HEK293 (cell line): ENCODE measurements around the gene HOTAIR.

Experiments used
- HOXD13 ChIP-seq: sonication (generic); formaldehyde crosslinking; IDR thresholded peaks from 2 replicates; pipeline ENCODE4 v1.8.0; 2022; ENCODE audit warnings: missing genetic modification reagents, borderline replicate concordance
- KLF17 ChIP-seq: fragments of 450-650 bp; formaldehyde crosslinking; IDR thresholded peaks from 2 replicates; pipeline ENCODE4 v1.5.1; 2016; ENCODE audit warnings: missing biosample characterization, missing genetic modification characterization
- KLF7 ChIP-seq: fragments of 450-650 bp; formaldehyde crosslinking; IDR thresholded peaks from 2 replicates; pipeline ENCODE4 v1.5.1; 2016; ENCODE audit warnings: missing biosample characterization, missing genetic modification characterization, borderline replicate concordance
- KLF8 ChIP-seq: fragments of 450-650 bp; formaldehyde crosslinking; IDR thresholded peaks from 2 replicates; pipeline ENCODE4 v1.5.1; 2016; ENCODE audit warnings: missing biosample characterization, missing genetic modification characterization
- PRDM10 ChIP-seq: fragments of 450-650 bp; formaldehyde crosslinking; IDR thresholded peaks from 2 replicates; pipeline ENCODE4 v1.5.1; 2016; ENCODE audit warnings: missing biosample characterization, missing genetic modification characterization
- PRDM4 ChIP-seq: fragments of 450-650 bp; formaldehyde crosslinking; IDR thresholded peaks from 2 replicates; pipeline ENCODE4 v1.5.1; 2017; ENCODE audit warnings: missing biosample characterization, missing genetic modification characterization
- ZBTB10 ChIP-seq: fragments of 450-650 bp; formaldehyde crosslinking; IDR thresholded peaks from 2 replicates; pipeline ENCODE4 v1.5.1; 2016; ENCODE audit warnings: missing biosample characterization, missing genetic modification characterization
- ZBTB7A ChIP-seq: fragments of 450-650 bp; formaldehyde crosslinking; IDR thresholded peaks from 2 replicates; pipeline ENCODE4 v1.5.1; 2016; ENCODE audit warnings: low read depth, missing biosample characterization, missing genetic modification characterization
- ZNF391 ChIP-seq: fragments of 450-650 bp; formaldehyde crosslinking; IDR thresholded peaks from 2 replicates; pipeline ENCODE4 v1.5.1; 2016; ENCODE audit warnings: low read depth, missing biosample characterization, missing genetic modification characterization, borderline replicate concordance
- ZNF394 ChIP-seq: fragments of 450-650 bp; formaldehyde crosslinking; IDR thresholded peaks from 2 replicates; pipeline ENCODE4 v1.5.1; 2016; ENCODE audit warnings: missing biosample characterization, missing genetic modification characterization, mild to moderate bottlenecking, moderate library complexity, borderline replicate concordance
- ZNF433 ChIP-seq: fragments of 450-650 bp; formaldehyde crosslinking; IDR thresholded peaks from 2 replicates; pipeline ENCODE4 v1.5.1; 2016; ENCODE audit warnings: missing biosample characterization, missing genetic modification characterization, low read depth
- ZNF488 ChIP-seq: fragments of 450-650 bp; formaldehyde crosslinking; IDR thresholded peaks from 2 replicates; pipeline ENCODE4 v1.5.1; 2016; ENCODE audit warnings: missing biosample characterization, missing genetic modification characterization
- ZNF514 ChIP-seq: fragments of 450-650 bp; formaldehyde crosslinking; IDR thresholded peaks from 2 replicates; pipeline ENCODE4 v1.5.1; 2016; ENCODE audit warnings: missing biosample characterization, missing genetic modification characterization
- ZNF580 ChIP-seq: fragments of 450-650 bp; formaldehyde crosslinking; IDR thresholded peaks from 2 replicates; pipeline ENCODE4 v1.5.1; 2016; ENCODE audit warnings: missing biosample characterization, missing genetic modification characterization
- ZNF600 ChIP-seq: fragments of 450-650 bp; formaldehyde crosslinking; IDR thresholded peaks from 2 replicates; pipeline ENCODE4 v1.5.1; 2016; ENCODE audit warnings: missing biosample characterization, missing genetic modification characterization
- ZNF610 ChIP-seq: fragments of 450-650 bp; formaldehyde crosslinking; IDR thresholded peaks from 2 replicates; pipeline ENCODE4 v1.5.1; 2016; ENCODE audit warnings: missing biosample characterization, missing genetic modification characterization, borderline replicate concordance
- ZNF639 ChIP-seq: fragments of 450-650 bp; formaldehyde crosslinking; IDR thresholded peaks from 2 replicates; pipeline ENCODE4 v1.5.1; 2016; ENCODE audit warnings: missing biosample characterization, missing genetic modification characterization
- ZNF658 ChIP-seq: fragments of 450-650 bp; formaldehyde crosslinking; IDR thresholded peaks from 2 replicates; pipeline ENCODE4; 2016; ENCODE audit warnings: missing biosample characterization, missing genetic modification characterization
- ZNF660 ChIP-seq: fragments of 450-650 bp; IDR thresholded peaks from 2 replicates; pipeline ENCODE4 v1.5.1; 2018; ENCODE audit warnings: missing biosample characterization, mild to moderate bottlenecking, missing genetic modification characterization
- ZNF670 ChIP-seq: fragments of 450-650 bp; formaldehyde crosslinking; IDR thresholded peaks from 2 replicates; pipeline ENCODE4 v1.5.1; 2016; ENCODE audit warnings: missing biosample characterization, missing genetic modification characterization, low read depth
- ZNF677 ChIP-seq: fragments of 450-650 bp; IDR thresholded peaks from 2 replicates; pipeline ENCODE4 v1.5.0; 2018; ENCODE audit warnings: missing biosample characterization, mild to moderate bottlenecking, missing genetic modification characterization, moderate library complexity
- ZNF76 ChIP-seq: fragments of 450-650 bp; formaldehyde crosslinking; IDR thresholded peaks from 2 replicates; pipeline ENCODE4; 2016; ENCODE audit warnings: low read depth, missing biosample characterization, missing genetic modification characterization, borderline replicate concordance

The HOTAIR gene

GRCh38 chr12:53938326-53939140, 36.2 kb downstream of the HOTAIR start, which contains the start of gene HOXC13 (continued):
- TF ChIP-seq ZNF610 (tag by site-specific recombination) = peak; percentile 67; the same call in 1 of the 2 replicates
- TF ChIP-seq ZNF660 (tag by site-specific recombination) = peak; percentile 68
- TF ChIP-seq ZNF488 (tag by site-specific recombination) = no peak
- no peak for TF ChIP-seq ZNF433 (tag by site-specific recombination)
- peak; percentile 30; the same call in 1 of the 2 replicates for TF ChIP-seq ZNF639 (tag by site-specific recombination)
- TF ChIP-seq ZBTB10 (tag by site-specific recombination) = 0 out of 2 replicates have a peak, but pooled peaks have one; percentile 57
- TF ChIP-seq PRDM4 (tag by site-specific recombination) = peak; percentile 5; the same call in 1 of the 2 replicates
- peak; percentile 86 for TF ChIP-seq PRDM10 (tag by site-specific recombination)
- 0 out of 2 replicates have a peak, but pooled peaks have one; percentile 49 for TF ChIP-seq ZBTB7A (tag by site-specific recombination)
- TF ChIP-seq ZNF658 (tag by site-specific recombination) = no peak
- TF ChIP-seq ZNF580 (tag by site-specific recombination) = no peak
- peak; percentile 80; the same call in 1 of the 2 replicates for TF ChIP-seq ZNF391
- no peak for TF ChIP-seq HOXD13 (CRISPR knock-in tag)
- peak; percentile 61 for TF ChIP-seq ZNF394 (tag by site-specific recombination)
- TF ChIP-seq ZNF76 (tag by site-specific recombination) = peak; percentile 82
- no peak for TF ChIP-seq ZNF600
- peak; percentile 94 for TF ChIP-seq KLF8
- TF ChIP-seq ZNF677 = no peak
- no peak for TF ChIP-seq ZNF670 (tag by site-specific recombination)
- TF ChIP-seq ZNF514 = no peak
- peak; percentile 89 for TF ChIP-seq KLF17 (tag by site-specific recombination)
- peak; percentile 85; the same call in 1 of the 2 replicates for TF ChIP-seq KLF7 (tag by site-specific recombination)
